GM03348 (cell line): ENCODE data around the gene NACAD.

ENCODE experiments used
- DNase-seq: peaks from one replicate; pipeline ENCODE4 v3.0.0; 2012; ENCODE audit warnings: low spot score

NACAD gene

DNA sequence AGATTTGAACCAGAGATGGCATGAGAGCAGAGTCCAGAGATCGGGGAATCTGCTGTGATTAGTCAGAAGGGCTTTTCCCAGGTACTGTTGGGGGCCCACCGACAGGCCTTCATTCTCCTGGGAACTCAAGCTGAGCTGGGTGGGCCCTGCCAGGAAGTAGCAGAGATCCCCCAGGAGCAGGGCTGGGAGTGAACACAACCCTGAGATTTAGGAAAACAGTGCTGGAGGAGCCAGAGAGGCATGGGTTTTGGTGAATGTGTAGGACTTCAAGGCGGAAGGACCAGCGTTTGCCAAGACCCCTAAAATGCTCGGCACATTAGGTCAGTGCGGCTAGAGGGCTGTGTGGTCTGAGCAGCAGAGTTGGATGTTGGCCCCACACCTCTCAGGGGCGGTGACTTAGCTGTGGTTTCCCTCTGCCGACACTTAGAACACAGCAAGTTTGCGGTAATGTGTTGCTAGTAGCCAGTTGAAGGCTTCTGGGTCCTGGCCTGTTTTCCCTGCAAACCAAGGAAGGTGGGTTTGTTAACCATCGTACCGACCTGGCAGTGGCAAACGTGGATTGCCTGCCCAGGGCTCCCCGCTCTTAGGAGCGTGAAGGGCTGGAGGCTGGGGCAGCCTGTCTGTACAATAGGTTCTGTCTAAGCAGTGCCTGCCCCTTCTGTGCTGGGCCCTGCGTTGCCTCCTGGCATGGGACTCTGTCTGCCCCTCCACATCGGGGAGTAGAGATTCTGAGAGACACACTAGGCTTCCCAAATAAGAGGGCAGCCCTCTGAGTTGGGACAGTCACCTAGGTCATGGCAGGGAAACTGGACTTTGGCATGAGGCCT is 14.0 kb downstream of the NACAD start:
- DNase-seq = no peak

DNA sequence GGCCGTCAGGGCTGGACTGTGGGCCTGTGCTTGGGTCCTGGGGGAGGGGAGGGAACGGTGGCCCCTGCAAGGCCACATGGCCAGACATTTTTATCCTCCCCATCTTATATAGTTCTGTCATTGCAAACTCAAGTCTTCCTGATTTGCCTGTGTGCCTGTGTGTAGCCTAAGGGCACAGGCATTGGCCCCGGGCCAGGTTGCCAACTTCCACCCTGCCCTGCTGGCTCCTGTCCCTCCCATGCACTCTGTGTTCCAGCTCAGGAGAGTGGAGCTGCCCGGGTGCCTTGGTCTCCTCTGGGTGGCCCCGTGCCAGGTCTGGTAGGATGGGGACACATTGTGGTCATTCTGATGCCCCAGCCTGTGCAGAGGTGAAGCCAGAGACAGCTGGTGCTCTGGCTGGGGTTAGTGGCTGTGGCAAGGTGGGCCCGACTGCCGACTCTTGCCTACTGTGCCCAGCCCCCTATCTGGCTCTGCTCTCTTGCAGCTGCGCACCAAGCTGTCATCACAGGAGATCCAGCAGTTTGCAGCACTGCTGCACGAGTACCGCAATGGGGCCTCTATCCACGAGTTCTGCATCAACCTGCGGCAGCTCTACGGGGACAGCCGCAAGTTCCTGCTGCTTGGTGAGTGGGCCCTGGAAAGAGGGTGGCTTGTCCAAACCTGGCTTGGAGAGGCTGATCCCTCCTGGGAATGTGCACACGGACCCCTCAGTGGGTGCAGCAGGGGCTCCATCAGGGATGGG is 14.8 kb downstream of the NACAD start:
- DNase-seq = no peak

DNA sequence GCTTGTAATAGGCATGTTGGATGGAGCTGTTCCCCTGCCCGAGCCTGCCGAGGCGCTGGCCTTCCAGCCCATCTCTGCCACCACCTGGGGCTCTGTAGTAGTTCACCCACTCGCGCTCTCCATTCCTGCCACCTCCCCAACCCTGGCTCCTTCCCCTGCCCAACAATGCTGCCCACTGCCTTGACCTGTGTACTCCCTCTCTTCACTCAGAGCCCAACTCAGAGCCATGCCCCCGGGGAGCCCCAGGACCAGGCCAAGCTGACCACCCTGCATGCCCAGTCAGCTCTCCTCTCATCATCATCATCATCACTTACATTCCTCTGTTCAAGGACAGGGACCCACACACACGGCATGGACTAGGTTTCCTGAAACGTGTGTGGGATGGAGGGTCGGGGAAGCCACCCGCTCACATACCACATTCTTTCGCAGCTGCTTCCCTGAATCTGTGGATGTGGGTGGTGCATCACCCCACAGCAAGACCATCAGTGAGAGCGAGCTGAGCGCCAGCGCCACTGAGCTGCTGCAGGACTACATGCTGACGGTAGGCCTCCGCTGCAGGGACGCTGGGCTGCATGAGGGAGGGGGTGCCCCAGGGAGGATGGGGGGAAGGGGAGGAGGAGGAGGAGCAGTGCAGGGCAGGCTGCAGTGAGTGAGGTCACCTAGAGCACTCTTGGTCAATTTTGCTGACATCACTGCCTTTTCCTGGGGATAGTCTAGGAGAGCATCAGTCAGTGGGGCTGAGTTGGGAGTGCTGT is 15.6 kb downstream of the NACAD start:
- no peak for DNase-seq

DNA sequence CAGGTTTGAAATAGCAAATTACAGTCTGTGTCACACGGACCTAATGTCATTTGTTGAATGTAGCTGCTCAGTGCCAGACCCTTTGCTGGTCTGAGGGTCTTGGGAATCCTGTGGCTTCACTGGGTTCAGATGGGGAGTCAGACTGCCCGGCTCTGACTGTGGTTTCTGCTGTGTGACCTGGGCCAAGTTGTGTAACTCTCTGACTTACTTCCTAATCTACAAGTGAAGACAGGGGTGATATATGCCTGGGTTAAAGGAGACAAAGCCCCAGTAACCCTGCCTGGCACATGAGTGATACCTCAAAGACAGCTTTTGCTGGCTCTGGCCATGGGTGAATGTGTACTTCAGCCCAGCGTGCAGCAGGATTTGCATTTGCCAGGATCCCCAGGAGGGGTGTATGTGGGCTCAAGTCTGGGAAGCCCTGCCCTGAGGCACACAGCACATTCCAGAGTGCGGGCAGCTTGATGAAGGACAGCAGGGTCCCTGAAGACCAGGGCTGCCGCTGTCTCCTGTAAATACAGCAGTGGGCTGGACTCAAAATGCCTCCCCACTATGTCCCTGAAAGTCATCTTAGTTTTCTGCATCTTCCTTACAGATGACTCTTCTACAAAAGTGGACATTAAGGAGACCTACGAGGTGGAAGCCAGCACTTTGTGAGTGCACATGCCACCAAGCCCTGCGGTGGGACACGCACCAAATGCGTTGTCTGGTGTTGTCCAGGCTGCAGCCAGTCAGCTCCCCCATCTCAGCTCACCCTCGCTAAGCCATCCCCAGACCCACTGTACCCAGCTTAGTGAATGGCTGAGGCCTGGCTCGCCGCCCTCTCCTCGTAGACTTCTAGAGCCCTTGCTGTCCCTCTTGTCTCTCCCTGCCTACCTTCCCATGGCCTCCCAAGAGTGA is 16.4 kb downstream of the NACAD start:
- DNase-seq = no peak

DNA sequence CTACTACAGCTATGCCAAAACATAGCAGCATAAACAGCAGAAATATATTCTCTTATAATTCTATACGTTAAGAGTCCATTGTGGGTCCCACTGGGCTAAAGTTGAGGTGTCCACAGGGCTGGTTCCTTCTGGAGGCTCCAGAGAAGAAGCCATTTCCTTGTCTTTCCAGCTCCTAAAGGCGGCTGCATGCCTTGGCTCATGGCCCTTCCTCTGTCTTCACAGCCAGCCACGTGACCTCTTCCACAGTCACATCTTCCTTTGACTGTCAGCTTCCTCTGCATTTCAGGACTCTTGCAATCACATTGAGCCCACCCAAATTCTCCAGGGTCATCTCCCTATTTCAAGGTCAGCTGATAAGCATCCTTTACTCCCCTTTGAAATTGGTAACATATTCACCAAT is 17.2 kb downstream of the NACAD start:
- no peak for DNase-seq

DNA sequence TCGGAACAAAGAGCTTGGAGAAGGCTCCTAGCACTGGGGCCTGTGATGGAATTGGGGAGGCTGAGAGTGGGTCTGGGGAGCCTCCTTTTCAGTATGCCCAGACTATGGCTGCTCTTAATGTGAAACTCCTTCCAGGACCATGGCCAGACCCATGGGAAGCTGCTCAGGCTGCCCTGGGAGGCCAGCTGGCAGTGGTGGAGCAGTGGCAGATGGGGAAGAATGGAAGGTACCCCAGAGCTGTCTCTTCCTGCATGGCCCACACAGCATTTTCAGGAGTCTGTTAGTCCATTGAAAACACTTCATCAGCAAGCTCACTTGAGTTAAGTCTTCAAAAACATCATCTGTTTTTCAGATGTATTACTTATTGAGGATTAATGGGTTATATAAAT is 18.5 kb downstream of the NACAD start:
- no peak for DNase-seq

DNA sequence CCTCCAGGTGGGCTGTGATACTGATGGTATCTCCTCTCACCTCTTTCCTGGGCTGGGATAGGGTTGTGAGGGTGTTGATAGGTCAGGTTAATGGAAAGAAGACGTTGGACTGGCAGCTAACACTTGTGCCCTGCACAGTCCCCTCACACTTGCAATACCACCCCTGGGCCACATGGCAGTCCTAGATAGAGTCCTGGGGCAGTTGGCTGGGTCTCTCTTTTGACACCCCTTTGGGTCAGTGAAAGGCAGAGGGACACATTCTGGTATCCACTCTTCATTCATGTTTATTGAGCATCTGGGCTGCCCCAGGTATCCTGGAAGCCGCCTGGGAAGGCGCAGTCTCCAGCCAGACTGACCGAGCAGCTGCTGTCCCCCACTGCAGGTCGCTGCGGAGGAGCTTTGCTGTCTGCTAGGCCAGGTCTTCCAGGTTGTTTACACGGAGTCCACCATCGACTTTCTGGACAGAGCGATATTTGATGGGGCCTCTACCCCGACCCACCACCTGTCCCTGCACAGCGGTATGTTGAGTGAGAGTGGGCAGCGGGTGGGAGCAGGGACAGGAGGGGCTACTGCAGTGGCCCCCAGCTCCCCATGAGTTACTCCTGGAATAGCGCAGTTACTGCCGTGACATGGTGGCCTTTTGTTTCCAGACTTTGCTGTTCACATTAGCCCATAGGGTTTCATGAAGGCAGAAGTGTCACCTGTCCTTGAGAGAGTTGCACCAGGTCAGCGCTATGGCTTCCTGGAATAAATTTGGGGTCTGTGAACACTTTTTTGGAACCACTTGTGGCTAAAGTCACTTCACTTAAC is 19.1 kb downstream of the NACAD start:
- DNase-seq = no peak

DNA sequence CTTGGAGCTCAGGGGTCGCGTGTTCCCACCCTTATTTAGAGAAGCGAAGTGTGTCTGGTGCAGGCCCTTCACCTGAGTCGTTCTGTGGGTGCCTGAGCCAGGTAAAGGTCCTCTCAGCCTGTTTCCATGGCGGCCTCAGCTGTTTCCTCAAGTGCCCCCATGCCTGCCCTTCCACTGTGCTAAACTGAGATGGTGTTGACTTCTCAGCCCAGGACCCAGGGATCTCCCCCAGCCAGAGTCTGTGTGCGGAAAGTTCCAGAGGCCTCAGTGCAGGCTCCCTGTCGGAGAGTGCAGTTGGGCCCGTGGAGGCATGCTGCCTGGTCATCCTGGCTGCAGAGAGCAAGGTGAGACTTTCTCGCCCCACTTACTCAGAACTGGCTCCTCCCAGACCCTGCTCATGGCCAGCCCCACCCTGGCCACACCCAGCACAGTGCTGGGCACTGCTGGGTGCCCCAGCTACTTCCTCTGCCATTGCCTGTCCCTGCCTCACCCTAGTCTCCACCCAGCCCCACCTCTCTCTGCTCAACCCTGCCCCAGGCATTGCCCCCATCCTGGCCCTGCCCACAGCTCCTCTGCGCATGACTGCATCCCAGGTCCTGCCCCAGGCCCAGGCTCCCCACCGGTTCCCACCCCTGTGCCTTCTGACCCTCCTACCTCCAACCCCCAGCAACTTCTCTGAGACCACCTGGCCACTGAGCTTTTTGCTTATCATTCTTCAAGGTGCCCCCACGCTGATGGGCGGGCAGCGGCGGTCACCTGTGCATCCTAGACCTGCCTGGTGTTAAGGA is 20.3 kb downstream of the NACAD start:
- no peak for DNase-seq

DNA sequence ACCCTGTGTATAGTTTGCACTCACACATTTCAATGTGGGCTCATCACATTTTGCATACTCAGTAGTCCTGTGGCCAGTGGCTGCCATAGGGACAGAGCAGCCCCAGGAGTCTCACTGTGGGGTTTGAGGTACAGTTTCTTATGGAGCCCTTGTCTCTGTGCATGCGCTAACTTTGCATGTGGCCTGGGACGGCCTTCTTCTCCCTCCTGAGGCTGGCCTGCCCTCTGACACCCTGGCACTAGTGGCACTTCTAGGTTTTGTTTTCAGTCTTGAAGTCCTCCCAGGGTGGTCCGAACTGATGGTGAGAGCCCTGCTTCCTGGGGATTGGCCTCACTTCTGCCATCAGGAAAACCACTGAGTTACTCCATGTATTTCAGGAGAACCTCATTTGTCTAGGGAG is 21.2 kb downstream of the NACAD start:
- DNase-seq = no peak

DNA sequence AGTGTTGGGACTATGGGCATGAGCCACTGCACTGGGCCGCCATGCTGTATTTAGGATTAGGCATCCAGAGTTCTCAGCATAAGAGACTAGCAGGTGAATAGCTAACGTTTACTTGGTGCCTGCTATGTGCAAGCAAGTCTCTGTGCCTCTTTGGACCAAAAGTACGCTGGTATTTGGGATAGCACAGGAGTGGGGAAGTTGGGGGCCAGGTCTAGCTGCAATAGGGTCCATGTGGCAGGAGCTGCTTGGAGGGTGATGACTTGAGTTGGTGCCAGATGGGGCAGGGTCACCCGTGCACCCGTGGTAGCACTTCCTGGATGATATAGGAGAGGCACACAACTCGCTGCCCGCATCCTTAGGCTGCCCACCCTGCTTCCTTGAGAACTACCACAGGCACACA is 22.4 kb downstream of the NACAD start:
- no peak for DNase-seq

DNA sequence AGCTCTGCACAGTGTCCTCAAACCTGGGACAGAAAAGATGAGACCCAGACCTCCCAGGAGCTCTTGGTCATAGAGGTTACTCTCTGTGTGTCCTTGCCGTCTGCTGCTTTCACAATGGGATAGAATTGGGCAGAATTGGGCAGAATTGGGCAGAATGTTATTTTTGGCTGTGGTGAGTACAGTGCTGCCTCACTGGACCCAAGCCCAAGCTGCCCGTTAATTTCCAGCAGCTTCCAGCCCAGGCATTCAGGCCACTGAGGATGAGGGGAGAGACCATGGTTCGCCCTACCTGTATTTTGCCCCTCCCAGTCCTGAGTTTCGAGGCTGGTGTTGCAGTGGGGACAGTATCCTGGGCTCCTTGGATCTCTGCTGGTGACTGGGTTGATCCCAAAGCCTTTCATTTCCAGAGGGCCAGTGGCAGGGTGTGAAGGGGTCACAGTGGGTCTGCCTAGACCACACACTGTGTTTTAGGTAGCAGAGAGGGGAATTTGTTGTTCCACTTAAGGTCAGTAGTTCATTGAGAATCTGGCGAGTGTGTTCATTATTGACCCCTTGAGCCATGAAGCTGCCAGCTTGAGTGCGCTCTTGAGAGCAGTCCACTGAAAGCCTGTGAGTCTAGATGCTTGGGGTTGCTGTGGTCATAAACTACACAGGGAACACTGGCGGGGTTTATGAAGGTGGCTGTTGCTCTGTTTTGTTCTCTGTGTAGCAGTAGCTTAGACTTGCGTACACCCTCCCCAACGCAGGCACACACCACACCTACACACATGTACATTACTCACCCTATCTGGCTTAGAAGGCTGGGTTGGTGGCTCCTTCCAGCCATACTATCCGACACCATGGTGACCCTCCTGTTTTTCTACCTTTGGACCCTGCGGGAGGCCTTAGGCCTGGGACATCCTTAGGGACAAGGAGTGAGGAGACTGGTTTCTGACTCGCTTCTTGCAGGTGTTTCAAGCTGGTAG is 23.5 kb downstream of the NACAD start:
- no peak for DNase-seq

DNA sequence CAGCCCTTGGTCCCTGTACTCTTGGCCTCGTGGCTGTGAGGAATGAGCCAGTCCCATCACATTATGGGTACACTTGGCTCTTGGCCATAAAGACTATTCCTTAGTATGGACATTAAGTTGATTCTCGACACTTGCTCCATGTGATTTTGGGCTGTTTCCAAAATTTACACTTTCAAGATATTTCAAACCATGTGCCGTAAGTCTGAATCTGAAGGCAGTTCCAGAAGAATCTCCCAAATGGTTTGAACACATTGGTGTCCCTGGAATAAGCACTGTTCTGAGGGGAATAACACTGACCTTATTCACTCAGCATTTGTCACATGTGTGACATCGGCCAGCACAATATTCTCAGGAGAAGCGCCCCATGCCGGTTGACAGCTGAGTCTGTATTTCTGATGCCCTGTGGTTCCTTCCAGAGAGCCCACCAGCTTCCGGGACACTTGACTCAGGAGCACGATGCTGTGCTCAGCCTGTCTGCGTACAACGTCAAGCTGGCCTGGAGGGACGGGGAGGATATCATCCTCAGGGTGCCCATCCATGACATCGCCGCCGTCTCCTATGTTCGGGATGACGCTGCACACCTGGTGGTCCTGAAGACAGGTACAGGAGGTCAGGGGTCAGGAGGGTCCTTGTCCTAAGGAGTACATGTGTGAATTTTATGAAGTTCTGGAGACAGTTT is 24.6 kb downstream of the NACAD start:
- no peak for DNase-seq

DNA sequence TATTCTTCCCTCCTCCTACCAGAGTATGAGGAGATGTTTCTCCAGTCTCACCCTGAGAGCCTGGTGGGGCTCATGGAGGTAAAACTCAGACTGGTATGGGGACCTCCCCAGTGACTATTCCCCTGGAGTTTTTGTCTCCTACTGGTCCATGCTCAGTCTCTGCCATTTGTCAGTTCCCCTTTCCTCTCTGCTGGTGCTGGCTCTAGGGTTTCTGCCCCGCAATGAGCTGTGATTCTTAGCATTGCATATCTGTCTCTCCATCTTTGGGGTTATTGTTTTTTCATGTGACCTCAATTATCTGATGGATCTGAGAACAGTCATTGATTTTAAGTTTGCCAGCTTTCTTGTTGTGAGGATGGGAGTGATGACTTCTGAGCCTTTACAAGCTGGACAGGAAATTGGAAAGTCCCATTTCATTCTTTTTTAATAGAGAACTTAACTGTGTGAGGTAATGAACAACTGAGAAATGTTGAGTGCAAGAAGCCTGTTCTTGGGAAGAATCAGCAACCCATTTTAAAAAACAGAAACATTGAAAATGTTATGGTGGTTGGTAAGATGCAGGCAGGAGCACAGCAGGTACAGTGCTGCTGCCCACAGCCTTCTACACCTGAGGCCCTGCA is 26.9 kb downstream of the NACAD start:
- no peak for DNase-seq

DNA sequence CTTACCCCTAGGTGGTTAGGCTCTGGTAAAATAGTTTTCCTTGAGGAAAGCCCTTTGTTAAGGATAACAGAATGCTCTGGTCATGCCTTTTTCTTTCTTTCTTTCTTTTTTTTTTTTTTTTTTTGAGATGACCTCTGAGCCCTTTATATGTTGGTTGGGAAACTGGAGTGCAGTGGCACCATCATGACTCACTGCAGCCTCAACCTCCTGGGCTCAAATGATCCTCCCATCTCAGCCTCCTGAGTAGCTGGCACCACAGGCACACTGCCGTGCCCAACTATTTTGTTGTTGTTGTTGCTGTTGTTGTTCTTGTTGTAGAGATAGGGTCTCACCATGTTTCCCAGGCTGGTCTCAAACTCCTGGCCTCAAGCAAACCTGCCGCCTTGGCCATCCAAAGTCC is 27.4 kb downstream of the NACAD start:
- no peak for DNase-seq

DNA sequence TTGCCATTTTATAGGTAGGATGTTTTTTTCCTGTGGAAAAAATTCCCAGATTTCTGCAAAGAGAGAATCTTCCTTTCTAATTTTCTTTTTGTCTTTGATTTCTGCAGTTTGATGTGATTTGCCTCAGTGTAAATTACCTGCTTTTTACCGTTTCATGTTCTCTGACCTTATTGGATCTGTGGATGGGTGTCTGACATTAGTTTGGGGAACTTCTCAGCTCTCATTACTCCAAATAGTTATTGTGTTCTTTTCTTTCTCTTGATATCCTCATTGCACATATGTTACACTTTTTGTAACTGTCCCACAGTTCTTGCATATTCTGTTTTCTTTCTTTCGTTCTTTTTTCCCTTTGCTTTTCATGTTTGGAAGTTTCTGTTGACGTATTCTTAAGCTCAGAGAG is 28.5 kb downstream of the NACAD start:
- DNase-seq = no peak

DNA sequence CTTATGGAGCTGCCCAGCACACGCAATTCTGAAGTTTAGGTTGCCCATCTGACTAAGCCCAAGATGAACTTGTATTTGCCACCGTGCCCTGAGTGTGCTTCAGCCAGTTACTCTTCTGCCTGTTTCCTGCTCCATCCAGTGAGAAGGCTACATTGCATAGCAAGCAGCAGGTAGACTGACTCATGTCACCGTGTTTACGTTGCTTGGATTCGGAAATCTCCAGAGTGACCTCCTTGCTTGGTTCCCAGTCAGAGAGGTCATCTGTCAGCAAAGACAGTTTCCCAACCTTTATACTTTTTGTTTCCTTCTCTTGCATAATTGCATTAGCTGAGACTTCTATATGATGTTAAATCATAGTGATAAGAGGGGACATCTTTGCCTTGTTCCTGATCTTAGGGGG is 30.9 kb downstream of the NACAD start:
- DNase-seq = no peak

DNA sequence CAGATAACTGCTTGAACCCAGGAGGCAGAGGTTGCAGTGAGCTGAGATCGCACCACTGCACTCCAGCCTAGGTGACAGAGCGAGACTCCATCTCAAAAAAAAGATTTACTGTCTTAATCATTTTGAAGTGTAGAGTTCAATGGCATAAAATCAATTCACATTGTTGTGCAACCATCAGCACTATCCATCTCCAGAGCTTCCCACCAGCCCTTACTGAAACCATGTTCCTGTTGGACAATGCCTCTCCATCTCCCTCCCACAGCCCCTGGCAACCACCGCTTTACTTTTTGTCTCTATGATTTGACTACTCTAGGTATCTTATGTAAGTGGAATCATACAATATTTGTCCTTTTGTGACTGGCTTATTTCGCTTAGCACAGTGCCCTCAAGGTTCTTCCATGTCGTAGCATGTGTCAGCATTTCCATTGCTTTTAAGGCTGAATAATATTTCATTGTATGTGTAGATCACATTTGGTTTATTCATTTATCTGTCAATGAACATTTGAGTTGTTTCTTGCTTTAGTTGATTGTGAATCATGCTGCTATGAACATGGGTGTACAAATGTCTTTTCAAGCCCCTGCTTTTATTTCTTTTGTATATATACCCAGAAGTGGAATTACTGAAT is 33.1 kb downstream of the NACAD start:
- DNase-seq = no peak

DNA sequence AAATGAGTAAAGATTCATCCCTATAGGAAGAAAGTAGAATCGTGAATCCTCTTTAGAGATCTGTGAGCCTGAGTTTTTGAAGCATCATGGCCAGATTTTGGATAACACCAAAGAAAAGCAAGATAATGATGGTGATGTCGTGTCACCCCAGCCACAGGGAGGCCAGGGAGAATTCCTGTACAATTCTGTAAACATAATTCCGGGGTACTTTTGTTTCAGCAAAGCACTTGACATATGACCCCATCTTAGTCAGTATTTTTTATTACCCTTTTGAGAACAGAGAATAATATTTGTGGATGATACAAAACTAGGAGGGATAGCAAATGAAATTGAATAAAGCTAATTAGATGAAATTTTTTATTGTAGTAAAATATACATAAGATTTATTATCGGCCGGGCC is 33.8 kb downstream of the NACAD start:
- DNase-seq = no peak
